Sigmoid colon (tissue), 3 donors: ENCODE results near the gene TCP1.
"Not testable (repeated sequence)": the region's sequence is repeated elsewhere in the genome, so short reads cannot be mapped to it uniquely, and the experiment has no call there.

ENCODE experiments used
- CTCF ChIP-seq, 4 experiments: fragments of 450-650 bp in 3 of 4; fragments of 200-600 bp in 1 of 4; IDR thresholded peaks; one replicate each; pipeline ENCODE4 v1.5.1; 2016 to 2019; ENCODE audit warnings: antibody characterized with exemption in 4 of 4, mild to moderate bottlenecking in 3 of 4, moderate library complexity in 2 of 4
- POLR2A ChIP-seq, 2 donors: fragments of 450-650 bp; IDR thresholded peaks; one replicate each; pipeline ENCODE4 v1.6.1; 2016; ENCODE audit warnings: antibody characterized with exemption in 2 of 2, mild to moderate bottlenecking in 2 of 2, moderate library complexity in 2 of 2

- TF ChIP-seq CTCF, POLR2A (IDR thresholded peaks at IDR 0.05): not testable (repeated sequence)
Observed at GRCh38 chr6:159794976-159795375, 5.6 kb upstream of the TCP1 start.
